ENCODE results near the gene MUS81.

DNA sequence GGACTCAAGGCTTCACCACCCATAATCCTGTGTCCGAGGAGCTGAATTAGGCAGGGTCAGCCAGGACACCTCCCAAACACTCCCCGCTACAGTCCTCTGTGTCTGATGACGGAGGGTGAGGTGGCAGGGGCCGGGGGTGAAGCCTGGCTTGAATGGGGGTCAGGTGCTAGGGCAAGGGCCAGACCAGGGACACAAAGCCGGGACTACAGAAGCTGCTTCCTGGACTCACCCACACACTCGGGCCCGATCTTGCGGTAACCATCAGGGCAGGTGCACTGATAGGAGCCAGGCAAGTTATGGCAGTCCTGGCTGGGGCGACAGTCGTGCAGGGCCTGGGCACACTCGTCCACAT lies 10.1 kb downstream of the MUS81 start:
- TF ChIP-seq, protein P1, sequence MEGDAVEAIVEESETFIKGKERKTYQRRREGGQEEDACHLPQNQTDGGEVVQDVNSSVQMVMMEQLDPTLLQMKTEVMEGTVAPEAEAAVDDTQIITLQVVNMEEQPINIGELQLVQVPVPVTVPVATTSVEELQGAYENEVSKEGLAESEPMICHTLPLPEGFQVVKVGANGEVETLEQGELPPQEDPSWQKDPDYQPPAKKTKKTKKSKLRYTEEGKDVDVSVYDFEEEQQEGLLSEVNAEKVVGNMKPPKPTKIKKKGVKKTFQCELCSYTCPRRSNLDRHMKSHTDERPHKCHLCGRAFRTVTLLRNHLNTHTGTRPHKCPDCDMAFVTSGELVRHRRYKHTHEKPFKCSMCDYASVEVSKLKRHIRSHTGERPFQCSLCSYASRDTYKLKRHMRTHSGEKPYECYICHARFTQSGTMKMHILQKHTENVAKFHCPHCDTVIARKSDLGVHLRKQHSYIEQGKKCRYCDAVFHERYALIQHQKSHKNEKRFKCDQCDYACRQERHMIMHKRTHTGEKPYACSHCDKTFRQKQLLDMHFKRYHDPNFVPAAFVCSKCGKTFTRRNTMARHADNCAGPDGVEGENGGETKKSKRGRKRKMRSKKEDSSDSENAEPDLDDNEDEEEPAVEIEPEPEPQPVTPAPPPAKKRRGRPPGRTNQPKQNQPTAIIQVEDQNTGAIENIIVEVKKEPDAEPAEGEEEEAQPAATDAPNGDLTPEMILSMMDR (IDR thresholded peaks at IDR 0.05) = no peak
- no peak for TF ChIP-seq POLR2AphosphoS5 (IDR thresholded peaks at IDR 0.05)

Data from transverse colon (tissue), 4 donors.